Measurements from ENCODE around the gene C8G. TPM values are rescaled to one million over a fixed set of nuclear protein-coding genes. Genes with fewer than 3 reads are reported as not detected.

C8G gene
- total RNA-seq, 1 experiment from 2014 or later: 0.77 TPM

- no peak for TF ChIP-seq EZH2phosphoT487 (IDR thresholded peaks at IDR 0.05; ENCODE audit: borderline replicate concordance, low read length)
- no peak for TF ChIP-seq CTCF (conservative IDR thresholded peaks at IDR 0.05; ENCODE audit: low read depth, low read length)
- TF ChIP-seq EZH2 (IDR thresholded peaks at IDR 0.05; ENCODE audit: low read length, unreplicated experiment): no peak
- Histone ChIP-seq H3F3A (ENCODE audit: low read length, unreplicated experiment) (no peaks in the 10 kb centered on the region), H3K4me2 (ENCODE audit: low read length) (no peak overlapping the region), H3K9me2 (replicated peaks; ENCODE audit: low read length) (no peaks in the 10 kb centered on the region), H2AFZ (ENCODE audit: low read length) (no peak overlapping the region), H3K27me3 (ENCODE audit: low read length) (no peaks in the 10 kb centered on the region), H3K4me1 (ENCODE audit: insufficient read depth, low read length) (peaks cover 8% of the 10 kb centered on the region), H3K9me3 (ENCODE audit: low read length) (no peaks in the 10 kb centered on the region), H3K27ac (ENCODE audit: low read length) (no peak overlapping the region), H3K79me2 (ENCODE audit: low read length) (no peaks in the 10 kb centered on the region), H3K9ac (ENCODE audit: low read length) (no peak overlapping the region), H4K20me1 (ENCODE audit: low read length) (no peaks in the 10 kb centered on the region), H3K4me3 (ENCODE audit: low read length) (no peak overlapping the region), H3K36me3 (ENCODE audit: low read depth, low read length) (no peaks in the 10 kb centered on the region)
- no TSS peak for BruUV-seq (replicated peaks)
- CTCF ChIA-PET: no interaction called here
- POLR2A ChIA-PET (ENCODE audit: unreplicated experiment): no interaction called here
- intact Hi-C loops (cut with micrococcal nuclease): no loop called here
- ATAC-seq (no peak), DNase-seq (no peak)
These were observed 20.9 kb downstream of the C8G start for GRCh38 chr9:136965771-136966484.

GRCh38 chr9:136968333-136969127 lies 23.5 kb downstream of the C8G start:
- Histone ChIP-seq H3K9me2 (replicated peaks; ENCODE audit: low read length) (no peaks in the 10 kb centered on the region), H2AFZ (ENCODE audit: low read length) (no peak overlapping the region), H3K4me3 (ENCODE audit: low read length) (no peak overlapping the region), H4K20me1 (ENCODE audit: low read length) (no peaks in the 10 kb centered on the region), H3K36me3 (ENCODE audit: low read depth, low read length) (no peaks in the 10 kb centered on the region), H3K4me1 (ENCODE audit: insufficient read depth, low read length) (peaks cover 8% of the 10 kb centered on the region), H3K27me3 (ENCODE audit: low read length) (no peaks in the 10 kb centered on the region), H3K79me2 (ENCODE audit: low read length) (no peaks in the 10 kb centered on the region), H3K27ac (ENCODE audit: low read length) (no peak overlapping the region), H3K9ac (ENCODE audit: low read length) (no peak overlapping the region), H3F3A (ENCODE audit: low read length, unreplicated experiment) (no peaks in the 10 kb centered on the region), H3K4me2 (ENCODE audit: low read length) (no peak overlapping the region), H3K9me3 (ENCODE audit: low read length) (no peaks in the 10 kb centered on the region)
- BruUV-seq (replicated peaks): no TSS peak
- TF ChIP-seq CTCF (conservative IDR thresholded peaks at IDR 0.05; ENCODE audit: low read depth, low read length) (no peak), EZH2phosphoT487 (IDR thresholded peaks at IDR 0.05; ENCODE audit: borderline replicate concordance, low read length) (no peak), EZH2 (IDR thresholded peaks at IDR 0.05; ENCODE audit: low read length, unreplicated experiment) (no peak)
- intact Hi-C loops (cut with micrococcal nuclease): no loop called here
- CTCF ChIA-PET: no interaction called here
- no peak for ATAC-seq
- no peak for DNase-seq
- POLR2A ChIA-PET (ENCODE audit: unreplicated experiment): no interaction called here

- H3K9ac ChIP-seq (ENCODE audit: low read length): no peak overlapping the region
- H4K20me1 ChIP-seq (ENCODE audit: low read length): no peaks in the 10 kb centered on the region
- no peaks in the 10 kb centered on the region for H3K79me2 ChIP-seq (ENCODE audit: low read length)
- peaks cover 6% of the 10 kb centered on the region for H3K4me1 ChIP-seq (ENCODE audit: insufficient read depth, low read length)
- DNase-seq: no peak
- no peaks in the 10 kb centered on the region for H3K9me3 ChIP-seq (ENCODE audit: low read length)
- H3K4me2 ChIP-seq (ENCODE audit: low read length): no peak overlapping the region
- ChIA-PET CTCF (no interaction called here), POLR2A (ENCODE audit: unreplicated experiment) (no interaction called here)
- intact Hi-C loops (cut with micrococcal nuclease): no loop called here
- no peak overlapping the region for H3K27ac ChIP-seq (ENCODE audit: low read length)
- TF ChIP-seq EZH2phosphoT487 (IDR thresholded peaks at IDR 0.05; ENCODE audit: borderline replicate concordance, low read length) (no peak), CTCF (conservative IDR thresholded peaks at IDR 0.05; ENCODE audit: low read depth, low read length) (no peak), EZH2 (IDR thresholded peaks at IDR 0.05; ENCODE audit: low read length, unreplicated experiment) (no peak)
- no peaks in the 10 kb centered on the region for H3K27me3 ChIP-seq (ENCODE audit: low read length)
- H3K4me3 ChIP-seq (ENCODE audit: low read length): no peak overlapping the region
- no peaks in the 10 kb centered on the region for H3K9me2 ChIP-seq (replicated peaks; ENCODE audit: low read length)
- no peak overlapping the region for H2AFZ ChIP-seq (ENCODE audit: low read length)
- no peaks in the 10 kb centered on the region for H3K36me3 ChIP-seq (ENCODE audit: low read depth, low read length)
- ATAC-seq: no peak
- no TSS peak for BruUV-seq (replicated peaks)
- no peaks in the 10 kb centered on the region for H3F3A ChIP-seq (ENCODE audit: low read length, unreplicated experiment)
These were observed 24.1 kb downstream of the C8G start for GRCh38 chr9:136969150-136969549.

Data from PC-3 (cell line).